ENCODE measurements around the gene DDR2. TPM values are rescaled to one million over a fixed set of nuclear protein-coding genes. Genes with fewer than 3 reads are reported as not detected.

Gene DDR2
- total RNA-seq, 1 donor: 384 TPM

GRCh38 chr1:162710780-162711465, 78.7 kb downstream of the DDR2 start:
- peaks cover 83% of the 10 kb centered on the region for H3K79me2 ChIP-seq (ENCODE audit: insufficient read depth, low read length)
- no peak for TF ChIP-seq CTCF (IDR thresholded peaks at IDR 0.05; ENCODE audit: extremely low read depth, low read depth, low read length)
- H3K4me3 ChIP-seq (ENCODE audit: insufficient read depth, low read length): peak overlapping the region; percentile 32
- no peak overlapping the region for H2AFZ ChIP-seq (ENCODE audit: low read length)
- peaks cover 17% of the 10 kb centered on the region for H3K36me3 ChIP-seq (ENCODE audit: insufficient read depth, low read length)
- peaks cover 38% of the 10 kb centered on the region for H3K4me1 ChIP-seq (ENCODE audit: insufficient read depth, low read length)
- DNase-seq (ENCODE audit: insufficient read length, low spot score, missing footprints): peak; percentile 37
- H3K9me3 ChIP-seq (ENCODE audit: low read depth, low read length): no peaks in the 10 kb centered on the region
- H3K27me3 ChIP-seq (ENCODE audit: insufficient read depth, low read length): no peaks in the 10 kb centered on the region
- peak overlapping the region; percentile 74 for H3K27ac ChIP-seq (ENCODE audit: low read depth, low read length)
- peak overlapping the region; percentile 65 for H3K4me2 ChIP-seq (ENCODE audit: insufficient read depth, low read length)
- H4K20me1 ChIP-seq (ENCODE audit: insufficient read depth, low read length): peaks cover 51% of the 10 kb centered on the region

GRCh38 chr1:162712317-162713029, 80.2 kb downstream of the DDR2 start:
- Histone ChIP-seq H4K20me1 (ENCODE audit: insufficient read depth, low read length) (peaks cover 48% of the 10 kb centered on the region), H3K4me2 (ENCODE audit: insufficient read depth, low read length) (no peak overlapping the region), H3K4me3 (ENCODE audit: insufficient read depth, low read length) (no peak overlapping the region), H3K4me1 (ENCODE audit: insufficient read depth, low read length) (peaks cover 38% of the 10 kb centered on the region), H3K36me3 (ENCODE audit: insufficient read depth, low read length) (peaks cover 2% of the 10 kb centered on the region), H3K27me3 (ENCODE audit: insufficient read depth, low read length) (no peaks in the 10 kb centered on the region), H3K27ac (ENCODE audit: low read depth, low read length) (no peak overlapping the region), H2AFZ (ENCODE audit: low read length) (no peak overlapping the region), H3K9me3 (ENCODE audit: low read depth, low read length) (no peaks in the 10 kb centered on the region), H3K79me2 (ENCODE audit: insufficient read depth, low read length) (peaks cover 81% of the 10 kb centered on the region)
- no peak for TF ChIP-seq CTCF (IDR thresholded peaks at IDR 0.05; ENCODE audit: extremely low read depth, low read depth, low read length)
- peak; percentile 58 for DNase-seq (ENCODE audit: insufficient read length, low spot score, missing footprints)

GRCh38 chr1:162716123-162716522, 83.9 kb downstream of the DDR2 start:
- H3K4me3 ChIP-seq (ENCODE audit: insufficient read depth, low read length): no peak overlapping the region
- peaks cover 77% of the 10 kb centered on the region for H3K79me2 ChIP-seq (ENCODE audit: insufficient read depth, low read length)
- no peaks in the 10 kb centered on the region for H3K9me3 ChIP-seq (ENCODE audit: low read depth, low read length)
- H3K36me3 ChIP-seq (ENCODE audit: insufficient read depth, low read length): peaks cover 15% of the 10 kb centered on the region
- H3K27ac ChIP-seq (ENCODE audit: low read depth, low read length): no peak overlapping the region
- DNase-seq (ENCODE audit: insufficient read length, low spot score, missing footprints): no peak
- H4K20me1 ChIP-seq (ENCODE audit: insufficient read depth, low read length): peaks cover 29% of the 10 kb centered on the region
- H3K4me2 ChIP-seq (ENCODE audit: insufficient read depth, low read length): no peak overlapping the region
- no peaks in the 10 kb centered on the region for H3K27me3 ChIP-seq (ENCODE audit: insufficient read depth, low read length)
- TF ChIP-seq CTCF (IDR thresholded peaks at IDR 0.05; ENCODE audit: extremely low read depth, low read depth, low read length): no peak
- no peak overlapping the region for H2AFZ ChIP-seq (ENCODE audit: low read length)
- peaks cover 19% of the 10 kb centered on the region for H3K4me1 ChIP-seq (ENCODE audit: insufficient read depth, low read length)

- Histone ChIP-seq H3K27ac (ENCODE audit: low read depth, low read length) (no peak overlapping the region), H3K4me1 (ENCODE audit: insufficient read depth, low read length) (peaks cover 20% of the 10 kb centered on the region), H3K36me3 (ENCODE audit: insufficient read depth, low read length) (peaks cover 15% of the 10 kb centered on the region), H3K4me3 (ENCODE audit: insufficient read depth, low read length) (no peak overlapping the region), H3K27me3 (ENCODE audit: insufficient read depth, low read length) (no peaks in the 10 kb centered on the region), H3K79me2 (ENCODE audit: insufficient read depth, low read length) (peaks cover 77% of the 10 kb centered on the region), H2AFZ (ENCODE audit: low read length) (no peak overlapping the region), H3K9me3 (ENCODE audit: low read depth, low read length) (no peaks in the 10 kb centered on the region), H4K20me1 (ENCODE audit: insufficient read depth, low read length) (peaks cover 29% of the 10 kb centered on the region), H3K4me2 (ENCODE audit: insufficient read depth, low read length) (no peak overlapping the region)
- DNase-seq (ENCODE audit: insufficient read length, low spot score, missing footprints): no peak
- no peak for TF ChIP-seq CTCF (IDR thresholded peaks at IDR 0.05; ENCODE audit: extremely low read depth, low read depth, low read length)
Measured at GRCh38 chr1:162716552-162716951, 84.3 kb downstream of the DDR2 start.
